ENCODE results near the gene DENND6A.

DNA sequence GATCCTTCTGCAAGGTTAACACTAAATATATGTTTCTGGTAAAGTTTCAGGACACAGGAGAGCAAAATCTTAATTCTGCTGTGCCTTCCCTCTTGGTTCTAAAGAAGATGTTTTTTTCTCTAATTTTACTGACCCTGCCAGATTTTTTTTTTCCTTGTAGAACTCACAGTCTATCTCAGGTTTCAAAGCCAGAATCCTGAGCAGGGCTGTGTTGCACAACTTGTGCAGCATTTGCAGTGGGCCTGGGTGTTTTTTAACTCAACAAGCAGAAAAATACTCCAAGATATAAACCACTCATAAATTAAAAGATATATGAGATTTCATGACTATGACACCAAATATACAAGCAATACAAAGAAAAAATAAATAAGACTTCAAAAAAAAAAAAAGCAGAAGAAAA is 55.5 kb downstream of the DENND6A start:
- TF ChIP-seq, protein P1, sequence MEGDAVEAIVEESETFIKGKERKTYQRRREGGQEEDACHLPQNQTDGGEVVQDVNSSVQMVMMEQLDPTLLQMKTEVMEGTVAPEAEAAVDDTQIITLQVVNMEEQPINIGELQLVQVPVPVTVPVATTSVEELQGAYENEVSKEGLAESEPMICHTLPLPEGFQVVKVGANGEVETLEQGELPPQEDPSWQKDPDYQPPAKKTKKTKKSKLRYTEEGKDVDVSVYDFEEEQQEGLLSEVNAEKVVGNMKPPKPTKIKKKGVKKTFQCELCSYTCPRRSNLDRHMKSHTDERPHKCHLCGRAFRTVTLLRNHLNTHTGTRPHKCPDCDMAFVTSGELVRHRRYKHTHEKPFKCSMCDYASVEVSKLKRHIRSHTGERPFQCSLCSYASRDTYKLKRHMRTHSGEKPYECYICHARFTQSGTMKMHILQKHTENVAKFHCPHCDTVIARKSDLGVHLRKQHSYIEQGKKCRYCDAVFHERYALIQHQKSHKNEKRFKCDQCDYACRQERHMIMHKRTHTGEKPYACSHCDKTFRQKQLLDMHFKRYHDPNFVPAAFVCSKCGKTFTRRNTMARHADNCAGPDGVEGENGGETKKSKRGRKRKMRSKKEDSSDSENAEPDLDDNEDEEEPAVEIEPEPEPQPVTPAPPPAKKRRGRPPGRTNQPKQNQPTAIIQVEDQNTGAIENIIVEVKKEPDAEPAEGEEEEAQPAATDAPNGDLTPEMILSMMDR (IDR thresholded peaks at IDR 0.05 in 8 of 11, conservative IDR thresholded peaks at IDR 0.05 in 3 of 11) = no peak
- no peak for TF ChIP-seq POLR2A (IDR thresholded peaks at IDR 0.05)
